ENCODE data around the gene RINT1. TPM values are rescaled to one million over a fixed set of nuclear protein-coding genes. Genes with fewer than 3 reads are reported as not detected.
A peak's percentile ranks its signal among the peaks of the same experiment; 100 is the strongest.

RINT1 gene
- total RNA-seq, 2 donors from 2014 or later, result 21.0 to 26.0 TPM

DNA sequence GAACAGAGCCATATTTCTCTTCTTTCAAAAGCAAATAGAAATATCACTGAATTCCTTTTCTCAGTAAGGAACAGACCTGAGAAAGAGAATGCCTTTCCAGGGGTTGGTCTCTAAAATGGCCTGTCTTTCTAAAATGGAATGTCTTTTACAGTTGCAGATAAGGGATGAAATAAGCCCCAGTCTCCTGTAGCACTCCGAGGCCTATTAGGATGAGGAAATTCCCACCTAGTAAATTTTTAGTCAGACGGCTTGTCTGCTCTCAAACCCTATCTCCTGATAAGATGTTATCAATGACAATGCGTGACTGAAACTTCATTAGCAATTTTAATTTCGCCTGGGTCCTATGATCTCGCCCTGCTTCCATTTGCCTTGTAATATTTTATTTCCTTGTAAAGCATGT, 52.2 kb downstream of the RINT1 start:
- TF ChIP-seq, protein P1, sequence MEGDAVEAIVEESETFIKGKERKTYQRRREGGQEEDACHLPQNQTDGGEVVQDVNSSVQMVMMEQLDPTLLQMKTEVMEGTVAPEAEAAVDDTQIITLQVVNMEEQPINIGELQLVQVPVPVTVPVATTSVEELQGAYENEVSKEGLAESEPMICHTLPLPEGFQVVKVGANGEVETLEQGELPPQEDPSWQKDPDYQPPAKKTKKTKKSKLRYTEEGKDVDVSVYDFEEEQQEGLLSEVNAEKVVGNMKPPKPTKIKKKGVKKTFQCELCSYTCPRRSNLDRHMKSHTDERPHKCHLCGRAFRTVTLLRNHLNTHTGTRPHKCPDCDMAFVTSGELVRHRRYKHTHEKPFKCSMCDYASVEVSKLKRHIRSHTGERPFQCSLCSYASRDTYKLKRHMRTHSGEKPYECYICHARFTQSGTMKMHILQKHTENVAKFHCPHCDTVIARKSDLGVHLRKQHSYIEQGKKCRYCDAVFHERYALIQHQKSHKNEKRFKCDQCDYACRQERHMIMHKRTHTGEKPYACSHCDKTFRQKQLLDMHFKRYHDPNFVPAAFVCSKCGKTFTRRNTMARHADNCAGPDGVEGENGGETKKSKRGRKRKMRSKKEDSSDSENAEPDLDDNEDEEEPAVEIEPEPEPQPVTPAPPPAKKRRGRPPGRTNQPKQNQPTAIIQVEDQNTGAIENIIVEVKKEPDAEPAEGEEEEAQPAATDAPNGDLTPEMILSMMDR (conservative IDR thresholded peaks at IDR 0.05), result no peak
- Histone ChIP-seq H3K9ac (ENCODE audit: extremely low read depth, low read length, poor library complexity, severe bottlenecking) (no peak overlapping the region), H3K4me3 (ENCODE audit: low read length) (no peak overlapping the region), H3K27ac (ENCODE audit: low read depth, low read length) (no peak overlapping the region), H3K36me3 (ENCODE audit: control insufficient read depth, insufficient read depth, low read length) (no peaks in the 10 kb centered on the region), H3K27me3 (ENCODE audit: control insufficient read depth, insufficient read depth, low read length, poor library complexity, severe bottlenecking) (no peaks in the 10 kb centered on the region), H3K4me1 (ENCODE audit: control insufficient read depth, insufficient read depth, low read length) (no peaks in the 10 kb centered on the region), H3K9me3 (ENCODE audit: control insufficient read depth, low read length) (peaks cover 24% of the 10 kb centered on the region)
- H3K36me3 Mint-ChIP-seq (ENCODE audit: low read depth), result no peaks in the 10 kb centered on the region
- 92 to 98% methylated on average over 4 to 5 of the region's 5 CpGs for WGBS, 2 experiments (ENCODE audit: insufficient coverage in 1 of 2, insufficient read length in 1 of 2)
- no peak for DNase-seq
- H3K9me3 Mint-ChIP-seq, result peaks cover 25% of the 10 kb centered on the region
- H3K27ac Mint-ChIP-seq, result no peak overlapping the region
- H3K4me3 Mint-ChIP-seq, result no peak overlapping the region
- no peaks in the 10 kb centered on the region for H3K27me3 Mint-ChIP-seq (ENCODE audit: insufficient read depth)
- no peaks in the 10 kb centered on the region for H3K4me1 Mint-ChIP-seq

DNA sequence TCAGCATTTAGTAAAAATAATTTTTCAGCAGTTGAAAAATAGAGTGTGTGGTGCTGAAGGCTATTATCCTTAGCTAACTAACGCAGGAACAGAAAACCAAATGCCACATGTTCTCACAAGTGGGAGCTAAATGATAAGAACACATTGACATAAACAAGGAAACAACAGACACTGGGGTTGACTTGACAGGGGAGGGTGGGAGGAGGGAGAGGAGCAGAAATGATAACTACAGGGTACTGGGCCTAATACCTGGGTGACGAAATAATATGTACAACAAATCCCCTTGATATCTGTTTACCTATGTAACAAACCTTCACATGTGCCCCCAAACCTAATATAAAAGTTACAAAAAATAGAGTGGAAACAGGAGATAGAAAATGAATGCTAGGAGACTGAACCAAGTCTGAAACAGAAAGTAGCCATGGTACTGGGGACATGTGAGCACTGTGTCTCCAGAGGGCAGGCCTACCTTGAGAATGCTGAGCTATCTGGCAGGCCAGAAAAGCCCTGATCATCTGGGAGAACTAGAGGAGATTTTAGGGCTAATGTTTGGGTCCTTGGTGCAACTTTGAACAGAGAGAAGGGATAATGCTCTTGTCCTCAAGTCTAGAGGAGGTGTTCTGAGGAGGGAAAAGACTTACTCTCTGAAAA, 54.0 kb downstream of the RINT1 start:
- Histone ChIP-seq H3K27ac (ENCODE audit: low read depth, low read length) (no peak overlapping the region), H3K36me3 (ENCODE audit: control insufficient read depth, insufficient read depth, low read length) (no peaks in the 10 kb centered on the region), H3K9me3 (ENCODE audit: control insufficient read depth, low read length) (peaks cover 24% of the 10 kb centered on the region), H3K9ac (ENCODE audit: extremely low read depth, low read length, poor library complexity, severe bottlenecking) (no peak overlapping the region), H3K4me3 (ENCODE audit: low read length) (no peak overlapping the region), H3K27me3 (ENCODE audit: control insufficient read depth, insufficient read depth, low read length, poor library complexity, severe bottlenecking) (no peaks in the 10 kb centered on the region), H3K4me1 (ENCODE audit: control insufficient read depth, insufficient read depth, low read length) (no peaks in the 10 kb centered on the region)
- H3K4me3 Mint-ChIP-seq, result no peak overlapping the region
- TF ChIP-seq, protein P1 (conservative IDR thresholded peaks at IDR 0.05), result no peak
- DNase-seq, result no peak
- H3K27ac Mint-ChIP-seq, result no peak overlapping the region
- WGBS, 2 experiments (ENCODE audit: insufficient coverage in 1 of 2, insufficient read length in 1 of 2), result 92 to 100% methylated on average over 1 of the region's 2 CpGs
- peaks cover 25% of the 10 kb centered on the region for H3K9me3 Mint-ChIP-seq
- H3K27me3 Mint-ChIP-seq (ENCODE audit: insufficient read depth), result no peaks in the 10 kb centered on the region
- H3K4me1 Mint-ChIP-seq, result peaks cover 2% of the 10 kb centered on the region
- H3K36me3 Mint-ChIP-seq (ENCODE audit: low read depth), result no peaks in the 10 kb centered on the region

DNA sequence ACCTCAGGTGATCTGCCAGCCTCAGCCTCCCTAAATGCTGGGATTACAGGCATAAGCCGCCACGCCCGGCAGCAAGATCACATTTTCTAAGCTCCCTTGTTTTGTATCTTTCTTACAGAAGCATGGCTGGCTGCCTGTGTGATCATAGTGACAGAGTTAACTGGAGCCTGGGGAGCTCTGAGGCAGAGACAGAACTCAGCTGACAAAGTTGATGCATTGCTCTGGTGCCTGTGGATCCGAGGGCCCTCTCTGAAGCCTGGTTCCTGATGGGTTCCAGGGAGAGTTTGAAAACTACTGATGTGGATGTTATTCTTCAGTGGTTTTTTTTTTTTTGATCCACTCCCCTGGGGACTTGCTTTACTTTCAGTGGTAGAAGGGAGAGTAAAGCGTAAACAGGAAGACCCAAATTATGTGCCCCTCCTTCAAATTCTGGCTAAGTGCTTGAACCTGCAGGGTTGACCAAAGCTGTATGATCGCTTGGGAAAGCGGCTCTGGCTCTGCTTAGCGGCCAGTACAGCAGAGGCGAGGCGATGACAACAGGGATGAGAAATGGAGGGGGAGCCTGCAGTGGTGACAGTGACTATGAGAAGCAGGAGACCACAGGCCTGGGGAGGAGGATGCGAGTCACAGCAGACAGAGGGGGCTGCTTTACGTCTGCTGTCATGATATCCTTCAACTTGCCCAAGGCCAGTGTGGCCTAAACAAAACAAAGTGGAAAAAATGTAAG, 56.1 kb downstream of the RINT1 start:
- TF ChIP-seq, protein P1 (conservative IDR thresholded peaks at IDR 0.05), result no peak
- Mint-ChIP-seq H3K9me3 (peaks cover 18% of the 10 kb centered on the region), H3K27ac (no peak overlapping the region), H3K36me3 (ENCODE audit: low read depth) (no peaks in the 10 kb centered on the region), H3K4me3 (no peak overlapping the region), H3K27me3 (ENCODE audit: insufficient read depth) (no peaks in the 10 kb centered on the region), H3K4me1 (peaks cover 2% of the 10 kb centered on the region)
- peak; percentile 55 for DNase-seq
- no peaks in the 10 kb centered on the region for H3K36me3 ChIP-seq (ENCODE audit: control insufficient read depth, insufficient read depth, low read length)
- no peak overlapping the region for H3K27ac ChIP-seq (ENCODE audit: low read depth, low read length)
- H3K9ac ChIP-seq (ENCODE audit: extremely low read depth, low read length, poor library complexity, severe bottlenecking), result no peak overlapping the region
- no peaks in the 10 kb centered on the region for H3K4me1 ChIP-seq (ENCODE audit: control insufficient read depth, insufficient read depth, low read length)
- H3K4me3 ChIP-seq (ENCODE audit: low read length), result no peak overlapping the region
- H3K27me3 ChIP-seq (ENCODE audit: control insufficient read depth, insufficient read depth, low read length, poor library complexity, severe bottlenecking), result no peaks in the 10 kb centered on the region
- peaks cover 19% of the 10 kb centered on the region for H3K9me3 ChIP-seq (ENCODE audit: control insufficient read depth, low read length)
- 86 to 95% methylated on average over 12 of the region's 12 CpGs for WGBS, 2 experiments (ENCODE audit: insufficient coverage in 1 of 2, insufficient read length in 1 of 2)
